22Rv1 (cell line): Measurements from ENCODE around the gene LRCH1.

ENCODE experiments used
- CTCF ChIP-seq: fragments of 450-650 bp; IDR thresholded peaks from 2 replicates; pipeline ENCODE4 v1.5.1; 2017; ENCODE audit warnings: mild to moderate bottlenecking
- ZFX ChIP-seq: fragments of 450-650 bp; IDR thresholded peaks from 2 replicates; pipeline ENCODE4 v1.6.1; 2017; ENCODE audit warnings: antibody characterized with exemption, borderline replicate concordance

- no peak for TF ChIP-seq CTCF
- no peak for TF ChIP-seq ZFX
Observed at GRCh38 chr13:46782066-46782465, 229.1 kb downstream of the LRCH1 start.
